ENCODE measurements around the gene ZNF143.
A peak's percentile ranks its signal among the peaks of the same experiment; 100 is the strongest.
"Not testable (repeated sequence)": the region's sequence is repeated elsewhere in the genome, so short reads cannot be mapped to it uniquely, and the experiment has no call there.

ZNF143 gene

GRCh38 chr11:9498457-9499078, 37.8 kb downstream of the ZNF143 start:
- TF ChIP-seq ZFX (IDR thresholded peaks at IDR 0.05) (no peak), CTCF (conservative IDR thresholded peaks at IDR 0.05) (no peak)
- no peak overlapping the region for H3K27ac ChIP-seq

- H3K27ac ChIP-seq: no peak overlapping the region
- TF ChIP-seq ZFX (IDR thresholded peaks at IDR 0.05) (no peak), CTCF (conservative IDR thresholded peaks at IDR 0.05) (peak; percentile 97)
These were observed 45.9 kb downstream of the ZNF143 start for GRCh38 chr11:9506489-9507276.

- H3K27ac ChIP-seq: no peak overlapping the region
- no peak for TF ChIP-seq CTCF (conservative IDR thresholded peaks at IDR 0.05)
- TF ChIP-seq ZFX (IDR thresholded peaks at IDR 0.05): no peak
These were observed 46.4 kb downstream of the ZNF143 start for GRCh38 chr11:9507277-9507580.

- no peak overlapping the region for H3K27ac ChIP-seq
- TF ChIP-seq CTCF (conservative IDR thresholded peaks at IDR 0.05) (no peak), ZFX (IDR thresholded peaks at IDR 0.05) (no peak)
These were observed 48.2 kb downstream of the ZNF143 start for GRCh38 chr11:9509041-9509440.

- H3K27ac ChIP-seq: no peak overlapping the region
These were observed 51.7 kb downstream of the ZNF143 start for GRCh38 chr11:9512370-9513019.

GRCh38 chr11:9514576-9514975, 53.8 kb downstream of the ZNF143 start:
- H3K27ac ChIP-seq: not testable (repeated sequence)

More at GRCh38 chr11:9512370-9513019, 51.7 kb downstream of the ZNF143 start:
- no peak for TF ChIP-seq CTCF (conservative IDR thresholded peaks at IDR 0.05)
- no peak for TF ChIP-seq ZFX (IDR thresholded peaks at IDR 0.05)

- no peak for TF ChIP-seq CTCF (conservative IDR thresholded peaks at IDR 0.05)
- TF ChIP-seq ZFX (IDR thresholded peaks at IDR 0.05): no peak
- H3K27ac ChIP-seq: no peak overlapping the region
These were observed 55.3 kb downstream of the ZNF143 start for GRCh38 chr11:9516113-9516512.
